Measurements from ENCODE around the gene RSBN1L. TPM values are rescaled to one million over a fixed set of nuclear protein-coding genes. Genes with fewer than 3 reads are reported as not detected.

The RSBN1L gene
- polyA plus RNA-seq, 1 donor, result 17.2 TPM

Other genes with a start within 250 kb of the RSBN1L start
- 47.6 TPM for gene PTPN12, start 159.2 kb upstream of the RSBN1L start, polyA plus RNA-seq
- 28.0 TPM for gene TMEM60, start 102.0 kb downstream of the RSBN1L start, polyA plus RNA-seq
- 11.5 TPM for gene PHTF2, start 102.3 kb downstream of the RSBN1L start, polyA plus RNA-seq

All from large intestine (tissue), 1 donor.